DND-41 (cell line): ENCODE results near the gene SERPING1.

Experiments
- ATAC-seq: fragments of 200-7000 bp; cut with Tn5 transposase; 3 replicates; pipeline ENCODE4 v1.9.1; 2021; ENCODE audit warnings: low read depth; ENCODE audit not compliant: insufficient read depth
- DNase-seq: peaks from one replicate; pipeline ENCODE4 v3.0.0-alpha.2; 2020
- H2AFZ ChIP-seq: 2 replicates; pipeline ENCODE4 v1.6.0; 2012; ENCODE audit warnings: low read depth, low read length
- H3K27ac ChIP-seq: 2 replicates; pipeline ENCODE4 v1.5.1; 2012; ENCODE audit warnings: low read length, inconsistent platforms
- H3K27me3 ChIP-seq: fragments of 200-600 bp; sonication (generic); 2 replicates; pipeline ENCODE4 v1.6.0; 2012; ENCODE audit warnings: low read length, mild to moderate bottlenecking, inconsistent platforms; ENCODE audit not compliant: insufficient read depth, poor library complexity
- H3K36me3 ChIP-seq: 2 replicates; pipeline ENCODE4 v1.5.1; 2012; ENCODE audit warnings: low read length, inconsistent platforms; ENCODE audit not compliant: insufficient read depth
- H3K4me1 ChIP-seq: 2 replicates; pipeline ENCODE4 v1.5.1; 2012; ENCODE audit warnings: mild to moderate bottlenecking, low read length; ENCODE audit not compliant: insufficient read depth
- H3K4me2 ChIP-seq: 2 replicates; pipeline ENCODE4 v1.6.0; 2012; ENCODE audit warnings: mild to moderate bottlenecking, moderate library complexity, low read length, inconsistent platforms; ENCODE audit not compliant: insufficient read depth
- H3K4me3 ChIP-seq, 2 experiments: fragments of 200-600 bp in 1 of 2; shearing (Covaris generic) in 1 of 2; 2 replicates each; pipeline ENCODE4 v1.5.1; 2012 to 2016; ENCODE audit warnings: inconsistent platforms in 2 of 2, low read length in 2 of 2, mild to moderate bottlenecking in 2 of 2, low read depth in 1 of 2, moderate library complexity in 1 of 2
- H3K79me2 ChIP-seq: 2 replicates; pipeline ENCODE4 v1.6.0; 2012; ENCODE audit warnings: low read length, inconsistent platforms; ENCODE audit not compliant: insufficient read depth
- H3K9ac ChIP-seq: 2 replicates; pipeline ENCODE4 v1.6.0; 2012; ENCODE audit warnings: low read depth, mild to moderate bottlenecking, inconsistent platforms, low read length, moderate library complexity
- H3K9me3 ChIP-seq: 2 replicates; pipeline ENCODE4 v1.5.1; 2012; ENCODE audit warnings: low read length, moderate library complexity, mild to moderate bottlenecking, inconsistent platforms; ENCODE audit not compliant: insufficient read depth, severe bottlenecking
- H4K20me1 ChIP-seq: 2 replicates; pipeline ENCODE4 v1.6.0; 2012; ENCODE audit warnings: low read length; ENCODE audit not compliant: insufficient read depth
- EZH2 ChIP-seq: IDR thresholded peaks from 3 replicates; pipeline ENCODE4 v1.6.1; 2012; ENCODE audit warnings: borderline replicate concordance, low read depth, mild to moderate bottlenecking, moderate library complexity, low read length, inconsistent platforms; ENCODE audit not compliant: severe bottlenecking
- TF ChIP-seq, protein P1 (sequence below): IDR thresholded peaks from 2 replicates; pipeline ENCODE4 v1.5.1; 2012; ENCODE audit warnings: borderline replicate concordance, low read length, moderate library complexity, mild to moderate bottlenecking; ENCODE audit not compliant: poor library complexity, severe bottlenecking; ENCODE audit errors: extremely low read depth

The SERPING1 gene

GRCh38 chr11:57586711-57587245 is 10.7 kb upstream of the SERPING1 start:
- Histone ChIP-seq H3K4me3 (no peak overlapping the region), H3K79me2 (no peaks in the 10 kb centered on the region), H3K4me1 (peaks cover 20% of the 10 kb centered on the region), H3K27ac (no peak overlapping the region; the same call in 1 of the 2 replicates), H3K9ac (no peak overlapping the region), H3K36me3 (no peaks in the 10 kb centered on the region), H3K9me3 (peaks cover 7% of the 10 kb centered on the region), H2AFZ (no peak overlapping the region), H3K4me2 (no peak overlapping the region), H4K20me1 (no peaks in the 10 kb centered on the region), H3K27me3 (no peaks in the 10 kb centered on the region)
- peak; percentile 46; the same call in 2 of the 3 replicates for ATAC-seq
- TF ChIP-seq, protein P1, sequence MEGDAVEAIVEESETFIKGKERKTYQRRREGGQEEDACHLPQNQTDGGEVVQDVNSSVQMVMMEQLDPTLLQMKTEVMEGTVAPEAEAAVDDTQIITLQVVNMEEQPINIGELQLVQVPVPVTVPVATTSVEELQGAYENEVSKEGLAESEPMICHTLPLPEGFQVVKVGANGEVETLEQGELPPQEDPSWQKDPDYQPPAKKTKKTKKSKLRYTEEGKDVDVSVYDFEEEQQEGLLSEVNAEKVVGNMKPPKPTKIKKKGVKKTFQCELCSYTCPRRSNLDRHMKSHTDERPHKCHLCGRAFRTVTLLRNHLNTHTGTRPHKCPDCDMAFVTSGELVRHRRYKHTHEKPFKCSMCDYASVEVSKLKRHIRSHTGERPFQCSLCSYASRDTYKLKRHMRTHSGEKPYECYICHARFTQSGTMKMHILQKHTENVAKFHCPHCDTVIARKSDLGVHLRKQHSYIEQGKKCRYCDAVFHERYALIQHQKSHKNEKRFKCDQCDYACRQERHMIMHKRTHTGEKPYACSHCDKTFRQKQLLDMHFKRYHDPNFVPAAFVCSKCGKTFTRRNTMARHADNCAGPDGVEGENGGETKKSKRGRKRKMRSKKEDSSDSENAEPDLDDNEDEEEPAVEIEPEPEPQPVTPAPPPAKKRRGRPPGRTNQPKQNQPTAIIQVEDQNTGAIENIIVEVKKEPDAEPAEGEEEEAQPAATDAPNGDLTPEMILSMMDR: no peak
- TF ChIP-seq EZH2: no peak
- DNase-seq: peak; percentile 25

GRCh38 chr11:57588046-57588710 is 9.3 kb upstream of the SERPING1 start:
- no peak overlapping the region for H3K4me3 ChIP-seq
- no peaks in the 10 kb centered on the region for H3K27me3 ChIP-seq
- H3K27ac ChIP-seq: no peak overlapping the region
- peaks cover 20% of the 10 kb centered on the region for H3K4me1 ChIP-seq
- H3K36me3 ChIP-seq: no peaks in the 10 kb centered on the region
- H3K4me2 ChIP-seq: no peak overlapping the region
- TF ChIP-seq, protein P1: no peak
- no peak for TF ChIP-seq EZH2
- peaks cover 7% of the 10 kb centered on the region for H3K9me3 ChIP-seq
- H4K20me1 ChIP-seq: no peaks in the 10 kb centered on the region
- H3K9ac ChIP-seq: no peak overlapping the region
- ATAC-seq: no peak
- no peak overlapping the region for H2AFZ ChIP-seq
- no peaks in the 10 kb centered on the region for H3K79me2 ChIP-seq
- no peak for DNase-seq

GRCh38 chr11:57596266-57596885 is 1.1 kb upstream of the SERPING1 start:
- Histone ChIP-seq H2AFZ (no peak overlapping the region), H3K36me3 (no peaks in the 10 kb centered on the region), H3K4me3 (no peak overlapping the region), H3K4me1 (no peaks in the 10 kb centered on the region), H3K79me2 (no peaks in the 10 kb centered on the region), H4K20me1 (no peaks in the 10 kb centered on the region), H3K4me2 (no peak overlapping the region), H3K27ac (no peak overlapping the region), H3K9me3 (no peaks in the 10 kb centered on the region), H3K27me3 (no peaks in the 10 kb centered on the region), H3K9ac (no peak overlapping the region)
- TF ChIP-seq EZH2: no peak
- TF ChIP-seq, protein P1: no peak
- ATAC-seq (no peak), DNase-seq (no peak)
